Right atrium auricular region (tissue), 2 donors: ENCODE results near the gene CCDC89. TPM values are rescaled to one million over a fixed set of nuclear protein-coding genes. Genes with fewer than 3 reads are reported as not detected.

ENCODE experiments used
- DNase-seq: peaks from one replicate; pipeline ENCODE4 v3.0.0-alpha.2; 2019; ENCODE audit warnings: low spot score
- H3K27ac ChIP-seq, 2 donors: fragments of 200-600 bp; sonication (generic); 1 replicate in 1 of 2; 2 replicates in 1 of 2; pipeline ENCODE4 v1.5.1; 2016 to 2019
- H3K27me3 ChIP-seq, 2 donors: fragments of 200-600 bp; sonication (generic); one replicate each; pipeline versions ENCODE4 v1.5.1 to v1.6.0; 2017 to 2019
- H3K36me3 ChIP-seq: fragments of 200-600 bp; sonication (generic); one replicate; pipeline ENCODE4 v1.5.1; 2016
- H3K4me1 ChIP-seq, 2 donors: fragments of 200-600 bp; sonication (generic); one replicate each; pipeline versions ENCODE4 v1.5.1 to v1.6.0; 2017 to 2019
- H3K4me3 ChIP-seq, 2 donors: fragments of 200-600 bp; sonication (generic); 1 replicate in 1 of 2; 2 replicates in 1 of 2; pipeline ENCODE4 v1.5.1; 2017 to 2019; ENCODE audit warnings: mild to moderate bottlenecking in 1 of 2, moderate library complexity in 1 of 2
- H3K9me3 ChIP-seq, 2 donors: fragments of 200-600 bp; sonication (generic); one replicate each; pipeline ENCODE4 v1.5.1; 2019
- CTCF ChIP-seq, 2 donors: fragments of 200-600 bp; sonication (generic); IDR thresholded peaks; one replicate each; pipeline ENCODE4 v1.5.1; 2019; ENCODE audit warnings: antibody characterized with exemption in 2 of 2
- total RNA-seq, 2 donors: library from RNA; depleted of rRNA; stranded (reverse); fragments of >200 nt; gene quantifications; one replicate each; pipeline ENCODE4 v1.1.0, GENCODE V29; 2016

Gene CCDC89
- total RNA-seq = 1 to 10 TPM in 1 of 2 donors, under 1 TPM in 1; 0.24 to 1.1 TPM

GRCh38 chr11:85685820-85686459 lies at the start of gene CCDC89:
CCDC89 (minus strand) TSS chr11:85686195; CDS start chr11:85686130, 65 bp downstream.
- Histone ChIP-seq H3K4me1 (peaks cover 0 to 34% of the 10 kb centered on the region in 2 donors), H3K27me3 (no peaks in the 10 kb centered on the region), H3K27ac (peak within 1 kb of the TSS; percentile 56), H3K36me3 (no peaks in the 10 kb centered on the region), H3K9me3 (no peaks in the 10 kb centered on the region), H3K4me3 (peak within 1 kb of the TSS; percentile 22 to 49)
- no peak for TF ChIP-seq CTCF (IDR thresholded peaks at IDR 0.05)
- peak; percentile 88 for DNase-seq

GRCh38 chr11:85732965-85733364 lies 47.0 kb upstream of the CCDC89 start:
- no peaks in the 10 kb centered on the region for H3K36me3 ChIP-seq
- H3K27me3 ChIP-seq = no peaks in the 10 kb centered on the region
- peaks cover 0 to 3% of the 10 kb centered on the region in 2 donors for H3K4me1 ChIP-seq
- TF ChIP-seq CTCF (IDR thresholded peaks at IDR 0.05) = no peak
- no peak overlapping the region for H3K27ac ChIP-seq
- no peaks in the 10 kb centered on the region for H3K9me3 ChIP-seq
- no peak overlapping the region for H3K4me3 ChIP-seq
- no peak for DNase-seq

- no peaks in the 10 kb centered on the region for H3K9me3 ChIP-seq
- no peaks in the 10 kb centered on the region for H3K36me3 ChIP-seq
- TF ChIP-seq CTCF (IDR thresholded peaks at IDR 0.05) = no peak
Measured at GRCh38 chr11:85726381-85726780, 40.4 kb upstream of the CCDC89 start.

GRCh38 chr11:85725510-85726258 lies 39.7 kb upstream of the CCDC89 start:
- H3K27ac ChIP-seq = peak overlapping the region in 1 of 2 donors; percentile 45
- H3K36me3 ChIP-seq = no peaks in the 10 kb centered on the region
- H3K27me3 ChIP-seq = no peaks in the 10 kb centered on the region
- peaks cover 0 to 8% of the 10 kb centered on the region in 2 donors for H3K4me1 ChIP-seq
- H3K9me3 ChIP-seq = no peaks in the 10 kb centered on the region
- DNase-seq = no peak
- TF ChIP-seq CTCF (IDR thresholded peaks at IDR 0.05) = no peak
- H3K4me3 ChIP-seq = no peak overlapping the region

More at GRCh38 chr11:85726381-85726780, 40.4 kb upstream of the CCDC89 start:
- no peak for DNase-seq
- Histone ChIP-seq H3K27ac (no peak overlapping the region), H3K27me3 (no peaks in the 10 kb centered on the region), H3K4me3 (no peak overlapping the region), H3K4me1 (peaks cover 0 to 8% of the 10 kb centered on the region in 2 donors)

- Histone ChIP-seq H3K4me1 (peaks cover 0 to 8% of the 10 kb centered on the region in 2 donors), H3K4me3 (no peak overlapping the region), H3K36me3 (no peaks in the 10 kb centered on the region), H3K9me3 (no peaks in the 10 kb centered on the region), H3K27me3 (no peaks in the 10 kb centered on the region), H3K27ac (peak overlapping the region in 1 of 2 donors; percentile 45)
- no peak for DNase-seq
- TF ChIP-seq CTCF (IDR thresholded peaks at IDR 0.05) = no peak
Measured at GRCh38 chr11:85724748-85725465, 38.9 kb upstream of the CCDC89 start.
